HepG2 (cell line): ENCODE measurements around the gene NAA16. TPM values are rescaled to one million over a fixed set of nuclear protein-coding genes. Genes with fewer than 3 reads are reported as not detected.

Experiments used
- FOXC1 ChIP-seq: sonication (generic); formaldehyde crosslinking; IDR thresholded peaks from 2 replicates; pipeline ENCODE4 v1.8.0; 2022; ENCODE audit warnings: mild to moderate bottlenecking, missing genetic modification reagents, borderline replicate concordance
- KDM5A ChIP-seq: fragments of 200-600 bp; sonication (generic); IDR thresholded peaks from 2 replicates; pipeline ENCODE4 v1.7.0; 2018; ENCODE audit warnings: antibody characterized with exemption, mild to moderate bottlenecking, low read length, borderline replicate concordance
- KMT2A ChIP-seq: sonication (generic); formaldehyde crosslinking; IDR thresholded peaks from 2 replicates; pipeline ENCODE4 v1.4.0; 2020; ENCODE audit warnings: missing genetic modification reagents
- NR2F6 ChIP-seq, 2 experiments: IDR thresholded peaks; 2 replicates each; pipeline ENCODE4 v1.6.1; 2016; ENCODE audit warnings: antibody characterized with exemption in 1 of 2, mild to moderate bottlenecking in 1 of 2
- SNAPC5 ChIP-seq: sonication (generic); formaldehyde crosslinking; IDR thresholded peaks from 2 replicates; pipeline ENCODE4 v1.8.1; 2023; ENCODE audit warnings: mild to moderate bottlenecking, missing genetic modification reagents, borderline replicate concordance
- SNRNP70 ChIP-seq: fragments of 200-400 bp; formaldehyde crosslinking; IDR thresholded peaks from 2 replicates; pipeline ENCODE4 v1.6.1; 2017; ENCODE audit warnings: mild to moderate bottlenecking, low read depth, low read length, moderate library complexity
- SRSF4 ChIP-seq: fragments of 200-400 bp; formaldehyde crosslinking; IDR thresholded peaks from one replicate; pipeline ENCODE4 v1.6.1; 2018; ENCODE audit warnings: mild to moderate bottlenecking, low read depth, low read length, moderate library complexity; ENCODE audit not compliant: poor library complexity, severe bottlenecking
- TBL1XR1 ChIP-seq: fragments of 150-350 bp; IDR thresholded peaks from 2 replicates; pipeline ENCODE4 v1.6.1; 2014; ENCODE audit warnings: borderline replicate concordance, low read length; ENCODE audit not compliant: partially characterized antibody
- THAP11 ChIP-seq: IDR thresholded peaks from 2 replicates; pipeline ENCODE4 v1.6.1; 2016; ENCODE audit warnings: missing biosample characterization, missing genetic modification reagents
- TRAFD1 ChIP-seq: sonication (generic); formaldehyde crosslinking; IDR thresholded peaks from 2 replicates; pipeline ENCODE4 v1.5.1; 2020; ENCODE audit warnings: missing genetic modification reagents, mild to moderate bottlenecking, borderline replicate concordance
- UBTF ChIP-seq: sonication (generic); formaldehyde crosslinking; IDR thresholded peaks from 2 replicates; pipeline ENCODE4 v1.4.0; 2020; ENCODE audit warnings: mild to moderate bottlenecking, missing genetic modification reagents
- YEATS2 ChIP-seq: sonication (generic); formaldehyde crosslinking; IDR thresholded peaks from 2 replicates; pipeline ENCODE4 v1.4.0; 2020; ENCODE audit warnings: missing genetic modification reagents, borderline replicate concordance
- ZNF160 ChIP-seq: sonication (generic); formaldehyde crosslinking; IDR thresholded peaks from 2 replicates; pipeline ENCODE4 v1.8.0; 2022; ENCODE audit warnings: mild to moderate bottlenecking, inconsistent platforms, missing genetic modification reagents
- ZNF44 ChIP-seq: sonication (generic); formaldehyde crosslinking; IDR thresholded peaks from 2 replicates; pipeline ENCODE4 v1.5.1; 2020; ENCODE audit warnings: mild to moderate bottlenecking, missing genetic modification reagents
- ZNF558 ChIP-seq: sonication (generic); formaldehyde crosslinking; IDR thresholded peaks from 2 replicates; pipeline ENCODE4 v1.9.0; 2022; ENCODE audit warnings: mild to moderate bottlenecking, missing genetic modification reagents, borderline replicate concordance
- ZNF83 ChIP-seq: sonication (generic); formaldehyde crosslinking; IDR thresholded peaks from 2 replicates; pipeline ENCODE4 v1.4.0; 2020; ENCODE audit warnings: missing genetic modification reagents, mild to moderate bottlenecking, borderline replicate concordance
- polyA plus RNA-seq, 8 experiments: library from polyadenylated mRNA; depleted of rRNA in 3 of 8; stranded (reverse) in 7 of 8; unstranded in 1 of 8; fragments of >200 nt; fragmentation: Illumina TruSeq in 4 of 8; extraction: Trizol in 4 of 8; gene quantifications; 2 replicates each; pipeline versions ENCODE4 v1.2.1 to v1.2.3, GENCODE V29; 2011 to 2016; ENCODE audit warnings: low read depth in 4 of 8, missing spikeins in 1 of 8, mixed read lengths in 1 of 8; ENCODE audit not compliant: insufficient read depth in 1 of 8
- total RNA-seq, 5 experiments: library from RNA; depleted of rRNA; stranded (reverse); fragments of >200 nt; fragmentation: Illumina TruSeq; extraction: Trizol; gene quantifications; 2 replicates each; pipeline ENCODE4 v1.2.3, GENCODE V29; 2016; ENCODE audit warnings: low read depth in 1 of 5
- TF ChIP-seq, protein P1 (sequence below): sonication (generic); formaldehyde crosslinking; IDR thresholded peaks from 2 replicates; pipeline ENCODE4 v1.5.0; 2020; ENCODE audit warnings: missing genetic modification reagents
- TF ChIP-seq, protein P2 (sequence below): sonication (generic); formaldehyde crosslinking; IDR thresholded peaks from 2 replicates; pipeline ENCODE4 v1.8.0; 2022; ENCODE audit warnings: mild to moderate bottlenecking, missing genetic modification reagents, borderline replicate concordance
- TF ChIP-seq, protein P3 (sequence below): sonication (generic); formaldehyde crosslinking; IDR thresholded peaks from 2 replicates; pipeline ENCODE4 v1.4.0; 2020; ENCODE audit warnings: missing genetic modification reagents, mild to moderate bottlenecking, borderline replicate concordance
- TF ChIP-seq, protein P4 (sequence below): sonication (generic); formaldehyde crosslinking; IDR thresholded peaks from 2 replicates; pipeline ENCODE4 v1.4.0; 2020; ENCODE audit warnings: missing genetic modification reagents

Gene NAA16
- total and polyA plus RNA-seq, 2 of the 13 experiments (the other 11 are each of a cell fraction or from before 2014, with no cell fraction given) = 9.2 to 15.1 TPM

- no peak for TF ChIP-seq UBTF
- no peak for TF ChIP-seq ZNF83 (CRISPR knock-in tag)
- no peak for TF ChIP-seq KDM5A
- TF ChIP-seq, protein P1, sequence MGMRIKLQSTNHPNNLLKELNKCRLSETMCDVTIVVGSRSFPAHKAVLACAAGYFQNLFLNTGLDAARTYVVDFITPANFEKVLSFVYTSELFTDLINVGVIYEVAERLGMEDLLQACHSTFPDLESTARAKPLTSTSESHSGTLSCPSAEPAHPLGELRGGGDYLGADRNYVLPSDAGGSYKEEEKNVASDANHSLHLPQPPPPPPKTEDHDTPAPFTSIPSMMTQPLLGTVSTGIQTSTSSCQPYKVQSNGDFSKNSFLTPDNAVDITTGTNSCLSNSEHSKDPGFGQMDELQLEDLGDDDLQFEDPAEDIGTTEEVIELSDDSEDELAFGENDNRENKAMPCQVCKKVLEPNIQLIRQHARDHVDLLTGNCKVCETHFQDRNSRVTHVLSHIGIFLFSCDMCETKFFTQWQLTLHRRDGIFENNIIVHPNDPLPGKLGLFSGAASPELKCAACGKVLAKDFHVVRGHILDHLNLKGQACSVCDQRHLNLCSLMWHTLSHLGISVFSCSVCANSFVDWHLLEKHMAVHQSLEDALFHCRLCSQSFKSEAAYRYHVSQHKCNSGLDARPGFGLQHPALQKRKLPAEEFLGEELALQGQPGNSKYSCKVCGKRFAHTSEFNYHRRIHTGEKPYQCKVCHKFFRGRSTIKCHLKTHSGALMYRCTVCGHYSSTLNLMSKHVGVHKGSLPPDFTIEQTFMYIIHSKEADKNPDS (CRISPR knock-in tag) = no peak
- TF ChIP-seq NR2F6 (IDR thresholded peaks at IDR 0.05) = no peak
- no peak for TF ChIP-seq NR2F6 (CRISPR knock-in tag; IDR thresholded peaks at IDR 0.05)
- TF ChIP-seq ZNF44 (CRISPR knock-in tag) = no peak; the same call in 1 of the 2 replicates
- TF ChIP-seq TBL1XR1 = no peak
- peak; percentile 54; the same call in 1 of the 2 replicates for TF ChIP-seq ZNF160 (CRISPR knock-in tag)
- TF ChIP-seq, protein P2, sequence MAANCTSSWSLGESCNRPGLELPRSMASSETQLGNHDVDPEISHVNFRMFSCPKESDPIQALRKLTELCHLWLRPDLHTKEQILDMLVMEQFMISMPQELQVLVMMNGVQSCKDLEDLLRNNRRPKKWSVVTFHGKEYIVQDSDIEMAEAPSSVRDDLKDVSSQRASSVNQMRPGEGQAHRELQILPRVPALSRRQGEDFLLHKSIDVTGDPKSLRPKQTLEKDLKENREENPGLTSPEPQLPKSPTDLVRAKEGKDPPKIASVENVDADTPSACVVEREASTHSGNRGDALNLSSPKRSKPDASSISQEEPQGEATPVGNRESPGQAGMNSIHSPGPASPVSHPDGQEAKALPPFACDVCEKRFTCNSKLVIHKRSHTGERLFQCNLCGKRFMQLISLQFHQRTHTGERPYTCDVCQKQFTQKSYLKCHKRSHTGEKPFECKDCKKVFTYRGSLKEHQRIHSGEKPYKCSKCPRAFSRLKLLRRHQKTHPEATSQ (CRISPR knock-in tag) = no peak
- peak; percentile 86 for TF ChIP-seq THAP11 (CRISPR knock-in tag)
- TF ChIP-seq, protein P3, sequence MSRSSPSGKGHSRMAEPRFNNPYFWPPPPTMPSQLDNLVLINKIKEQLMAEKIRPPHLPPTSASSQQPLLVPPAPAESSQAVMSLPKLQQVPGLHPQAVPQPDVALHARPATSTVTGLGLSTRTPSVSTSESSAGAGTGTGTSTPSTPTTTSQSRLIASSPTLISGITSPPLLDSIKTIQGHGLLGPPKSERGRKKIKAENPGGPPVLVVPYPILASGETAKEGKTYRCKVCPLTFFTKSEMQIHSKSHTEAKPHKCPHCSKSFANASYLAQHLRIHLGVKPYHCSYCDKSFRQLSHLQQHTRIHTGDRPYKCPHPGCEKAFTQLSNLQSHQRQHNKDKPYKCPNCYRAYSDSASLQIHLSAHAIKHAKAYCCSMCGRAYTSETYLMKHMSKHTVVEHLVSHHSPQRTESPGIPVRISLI (CRISPR knock-in tag) = no peak
- no peak for TF ChIP-seq FOXC1
- TF ChIP-seq TRAFD1 = no peak
- TF ChIP-seq SNRNP70 = no peak
- TF ChIP-seq, protein P4, sequence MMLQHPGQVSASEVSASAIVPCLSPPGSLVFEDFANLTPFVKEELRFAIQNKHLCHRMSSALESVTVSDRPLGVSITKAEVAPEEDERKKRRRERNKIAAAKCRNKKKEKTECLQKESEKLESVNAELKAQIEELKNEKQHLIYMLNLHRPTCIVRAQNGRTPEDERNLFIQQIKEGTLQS (CRISPR knock-in tag) = 0 out of 2 replicates have a peak, but pooled peaks have one; percentile 26
- no peak for TF ChIP-seq SRSF4
- peak; percentile 94 for TF ChIP-seq KMT2A (CRISPR knock-in tag)
- TF ChIP-seq ZNF558 (CRISPR knock-in tag) = no peak; the same call in 1 of the 2 replicates
- no peak for TF ChIP-seq SNAPC5
- TF ChIP-seq YEATS2 (CRISPR knock-in tag) = 0 out of 2 replicates have a peak, but pooled peaks have one; percentile 59
Observed at GRCh38 chr13:41310963-41311405, at the start of gene NAA16 (continued).
